SU-DHL-6 (cell line): ENCODE data around the gene AP2S1.

Experiments used
- H2AFZ ChIP-seq: fragments of 200-600 bp; sonication (generic); 2 replicates; pipeline ENCODE4 v1.6.1; 2014; ENCODE audit warnings: low read depth, mild to moderate bottlenecking, moderate library complexity, mixed read lengths, antibody characterized with exemption, low read length; ENCODE audit not compliant: severe bottlenecking
- H3F3A ChIP-seq: fragments of 200-600 bp; shearing (Covaris generic); 2 replicates; pipeline ENCODE4 v1.6.0; 2016; ENCODE audit warnings: antibody characterized with exemption, mild to moderate bottlenecking; ENCODE audit not compliant: insufficient read depth
- H3K27ac ChIP-seq: fragments of 200-600 bp; sonication (generic); 2 replicates; pipeline ENCODE4 v1.5.1; 2016; ENCODE audit warnings: low read depth, mild to moderate bottlenecking, low read length, moderate library complexity, mixed read lengths
- H3K27me3 ChIP-seq: fragments of 200-600 bp; sonication (generic), shearing (Covaris generic); 2 replicates; pipeline ENCODE4 v1.6.0; 2014; ENCODE audit warnings: mild to moderate bottlenecking, low read length
- H3K36me3 ChIP-seq: fragments of 200-600 bp; sonication (generic); 2 replicates; pipeline ENCODE4 v1.6.1; 2014; ENCODE audit warnings: mild to moderate bottlenecking, low read length, mixed read lengths
- H3K4me2 ChIP-seq: fragments of 300-600, 200-600 bp; shearing (Covaris generic), sonication (generic); 2 replicates; pipeline ENCODE4 v1.6.0; 2014; ENCODE audit warnings: low read length, low read depth, mild to moderate bottlenecking; ENCODE audit not compliant: poor library complexity, severe bottlenecking
- H3K4me3 ChIP-seq: fragments of 200-600 bp; sonication (generic); 2 replicates; pipeline ENCODE4 v1.5.1; 2014; ENCODE audit warnings: antibody characterized with exemption, low read length, mild to moderate bottlenecking, mixed read lengths; ENCODE audit not compliant: insufficient read depth, poor library complexity, severe bottlenecking
- H3K79me2 ChIP-seq: fragments of 200-600 bp; sonication (generic); 2 replicates; pipeline ENCODE4 v1.6.1; 2014; ENCODE audit warnings: mild to moderate bottlenecking, low read length, moderate library complexity; ENCODE audit not compliant: insufficient read depth
- H3K9ac ChIP-seq: fragments of 200-600 bp; sonication (generic); 2 replicates; pipeline ENCODE4 v1.7.0; 2014; ENCODE audit warnings: mild to moderate bottlenecking, low read length
- H3K9me2 ChIP-seq: fragments of 200-600 bp; sonication (generic); replicated peaks from 2 replicates; pipeline ENCODE4 v1.6.1; 2014; ENCODE audit warnings: low read length; ENCODE audit not compliant: insufficient read depth
- H3K9me3 ChIP-seq: fragments of 200-600 bp; sonication (generic); 2 replicates; pipeline ENCODE4 v1.6.1; 2014; ENCODE audit warnings: low read length, mixed read lengths; ENCODE audit not compliant: insufficient read depth
- H4K20me1 ChIP-seq: fragments of 200-600 bp; sonication (generic); 2 replicates; pipeline ENCODE4 v1.6.1; 2014; ENCODE audit warnings: low read depth, mild to moderate bottlenecking, antibody characterized with exemption, low read length, moderate library complexity, mixed read lengths
- CTCF ChIP-seq: fragments of 200-600 bp; sonication (generic); IDR thresholded peaks from one replicate; pipeline ENCODE4 v1.5.1; 2017; ENCODE audit warnings: antibody characterized with exemption, mild to moderate bottlenecking, low read length, moderate library complexity; ENCODE audit not compliant: insufficient read depth, poor library complexity, severe bottlenecking
- EZH2phosphoT487 ChIP-seq: fragments of 200-600 bp; sonication (generic), shearing (Covaris generic); conservative IDR thresholded peaks from 2 replicates; pipeline ENCODE4 v1.6.1; 2018; ENCODE audit warnings: mild to moderate bottlenecking, antibody characterized with exemption, low read length, moderate library complexity, mixed read lengths

The AP2S1 gene

GRCh38 chr19:46844067-46844489, 6.6 kb downstream of the AP2S1 start:
- Histone ChIP-seq H3K9me2 (no peaks in the 10 kb centered on the region), H3K4me2 (no peak overlapping the region), H3K27ac (no peak overlapping the region), H3K9ac (no peak overlapping the region), H4K20me1 (no peaks in the 10 kb centered on the region), H2AFZ (no peak overlapping the region), H3K36me3 (no peaks in the 10 kb centered on the region), H3K27me3 (no peaks in the 10 kb centered on the region), H3F3A (no peaks in the 10 kb centered on the region), H3K4me3 (no peak overlapping the region), H3K79me2 (peaks cover 1% of the 10 kb centered on the region), H3K9me3 (no peaks in the 10 kb centered on the region)
- TF ChIP-seq CTCF = no peak
- no peak for TF ChIP-seq EZH2phosphoT487

GRCh38 chr19:46842791-46843190, 7.9 kb downstream of the AP2S1 start:
- Histone ChIP-seq H3K27me3 (no peaks in the 10 kb centered on the region), H3K27ac (no peak overlapping the region), H3K79me2 (no peaks in the 10 kb centered on the region; the same call in 1 of the 2 replicates), H3K9me3 (no peaks in the 10 kb centered on the region), H3K9ac (no peak overlapping the region), H3K4me3 (no peak overlapping the region), H4K20me1 (no peaks in the 10 kb centered on the region), H3F3A (no peaks in the 10 kb centered on the region), H3K9me2 (no peaks in the 10 kb centered on the region), H3K4me2 (no peak overlapping the region), H2AFZ (no peak overlapping the region), H3K36me3 (no peaks in the 10 kb centered on the region)
- TF ChIP-seq CTCF = no peak
- no peak for TF ChIP-seq EZH2phosphoT487

- Histone ChIP-seq H3K27me3 (no peaks in the 10 kb centered on the region), H3K79me2 (no peaks in the 10 kb centered on the region), H2AFZ (no peak overlapping the region), H3K9me2 (no peaks in the 10 kb centered on the region), H3K9me3 (no peaks in the 10 kb centered on the region), H3K4me2 (no peak overlapping the region), H3F3A (no peaks in the 10 kb centered on the region), H4K20me1 (no peaks in the 10 kb centered on the region), H3K4me3 (no peak overlapping the region), H3K9ac (no peak overlapping the region), H3K36me3 (no peaks in the 10 kb centered on the region), H3K27ac (no peak overlapping the region)
- no peak for TF ChIP-seq EZH2phosphoT487
- no peak for TF ChIP-seq CTCF
These were observed 9.1 kb downstream of the AP2S1 start for GRCh38 chr19:46841458-46842083.

GRCh38 chr19:46840498-46840942, 10.1 kb downstream of the AP2S1 start:
- Histone ChIP-seq H3K36me3 (no peaks in the 10 kb centered on the region), H3K9me3 (no peaks in the 10 kb centered on the region), H3K4me3 (no peak overlapping the region), H3K4me2 (no peak overlapping the region), H4K20me1 (no peaks in the 10 kb centered on the region), H3F3A (no peaks in the 10 kb centered on the region), H3K27ac (no peak overlapping the region), H2AFZ (no peak overlapping the region), H3K9me2 (no peaks in the 10 kb centered on the region), H3K79me2 (no peaks in the 10 kb centered on the region), H3K27me3 (no peaks in the 10 kb centered on the region), H3K9ac (no peak overlapping the region)
- no peak for TF ChIP-seq EZH2phosphoT487
- peak; percentile 72 for TF ChIP-seq CTCF
